Neural cell (in vitro differentiated cells): ENCODE data around the gene SFMBT1. TPM values are rescaled to one million over a fixed set of nuclear protein-coding genes. Genes with fewer than 3 reads are reported as not detected.

Experiments used
- H2AFZ ChIP-seq: fragments of 200-600, 300-800 bp; sonication (generic), shearing (Covaris generic); 2 replicates; pipeline ENCODE4 v1.6.0; 2014; ENCODE audit warnings: low read depth, mild to moderate bottlenecking, antibody characterized with exemption, low read length, moderate library complexity
- H3F3A ChIP-seq: fragments of 200-600 bp; shearing (Covaris generic); 2 replicates; pipeline ENCODE4 v1.6.1; 2016; ENCODE audit warnings: mild to moderate bottlenecking, moderate library complexity, mixed read lengths, antibody characterized with exemption, low read length; ENCODE audit not compliant: insufficient read depth, poor library complexity, severe bottlenecking
- H3K27ac ChIP-seq: fragments of 200-600, 300-800 bp; sonication (generic), shearing (Covaris generic); 2 replicates; pipeline ENCODE4 v1.5.1; 2014; ENCODE audit warnings: mild to moderate bottlenecking, low read length, moderate library complexity
- H3K27me3 ChIP-seq: fragments of 300-800, 200-600 bp; sonication (generic), shearing (Covaris generic); 2 replicates; pipeline ENCODE4 v1.6.0; 2014; ENCODE audit warnings: mild to moderate bottlenecking, low read depth, low read length, moderate library complexity; ENCODE audit not compliant: insufficient read depth
- H3K36me3 ChIP-seq: fragments of 300-800, 200-600 bp; sonication (generic), shearing (Covaris generic); 2 replicates; pipeline ENCODE4 v1.5.1; 2014; ENCODE audit warnings: mild to moderate bottlenecking, antibody characterized with exemption, low read length, moderate library complexity; ENCODE audit not compliant: insufficient read depth
- H3K4me2 ChIP-seq: fragments of 300-800, 200-600 bp; sonication (generic), shearing (Covaris generic); 2 replicates; pipeline ENCODE4 v1.6.0; 2014; ENCODE audit warnings: mild to moderate bottlenecking, low read length
- H3K4me3 ChIP-seq: fragments of 300-800, 200-600 bp; sonication (generic), shearing (Covaris generic); 2 replicates; pipeline ENCODE4 v1.5.1; 2014; ENCODE audit warnings: mild to moderate bottlenecking, low read length, moderate library complexity
- H3K79me2 ChIP-seq: fragments of 200-600 bp; shearing (Covaris generic); replicated peaks from 2 replicates; pipeline ENCODE4 v1.6.0; 2014; ENCODE audit warnings: mild to moderate bottlenecking, low read length, moderate library complexity; ENCODE audit not compliant: insufficient read depth
- H3K9ac ChIP-seq: fragments of 300-800, 200-600 bp; sonication (generic), shearing (Covaris generic); 2 replicates; pipeline ENCODE4 v1.6.1; 2016; ENCODE audit warnings: mild to moderate bottlenecking, low read length, mixed read lengths
- H3K9me2 ChIP-seq: fragments of 200-600 bp; shearing (Covaris generic); 2 replicates; pipeline ENCODE4 v1.6.1; 2016; ENCODE audit warnings: mild to moderate bottlenecking, low read length, mixed read lengths; ENCODE audit not compliant: insufficient read depth
- H3K9me3 ChIP-seq: fragments of 200-600, 300-800 bp; sonication (generic), shearing (Covaris generic); 2 replicates; pipeline ENCODE4 v1.6.1; 2016; ENCODE audit warnings: mild to moderate bottlenecking, mixed run types, low read length, moderate library complexity, mixed read lengths
- H4K20me1 ChIP-seq: fragments of 200-600 bp; shearing (Covaris generic); 2 replicates; pipeline ENCODE4 v1.6.1; 2016; ENCODE audit warnings: mild to moderate bottlenecking, mixed run types; ENCODE audit not compliant: insufficient read depth
- CTCF ChIP-seq: fragments of 450-650 bp; IDR thresholded peaks from 2 replicates; pipeline ENCODE4 v1.5.1; 2014; ENCODE audit warnings: antibody characterized with exemption, mild to moderate bottlenecking, moderate library complexity; ENCODE audit not compliant: poor library complexity, severe bottlenecking
- EP300 ChIP-seq: fragments of 450-650 bp; conservative IDR thresholded peaks from 2 replicates; pipeline ENCODE4 v1.6.1; 2014; ENCODE audit warnings: antibody characterized with exemption, mild to moderate bottlenecking, moderate library complexity; ENCODE audit not compliant: poor library complexity, severe bottlenecking
- EZH2 ChIP-seq: fragments of 200-600, 300-800 bp; shearing (Covaris generic), sonication (generic); IDR thresholded peaks from 2 replicates; pipeline ENCODE4 v1.6.1; 2014; ENCODE audit warnings: antibody characterized with exemption, low read length, borderline replicate concordance, mild to moderate bottlenecking; ENCODE audit not compliant: insufficient read depth, poor library complexity, severe bottlenecking
- MXI1 ChIP-seq: fragments of 450-650 bp; conservative IDR thresholded peaks from 2 replicates; pipeline ENCODE4 v1.6.1; 2014; ENCODE audit warnings: antibody characterized with exemption, mild to moderate bottlenecking; ENCODE audit not compliant: poor library complexity, severe bottlenecking
- POLR2AphosphoS5 ChIP-seq: IDR thresholded peaks from 2 replicates; pipeline ENCODE4 v1.6.1; 2012
- RAD21 ChIP-seq: fragments of 450-650 bp; conservative IDR thresholded peaks from 2 replicates; pipeline ENCODE4 v1.6.1; 2014; ENCODE audit warnings: antibody characterized with exemption, mild to moderate bottlenecking, moderate library complexity
- REST ChIP-seq: IDR thresholded peaks from 2 replicates; pipeline ENCODE4 v1.6.1; 2012; ENCODE audit warnings: borderline replicate concordance
- SMC3 ChIP-seq: fragments of 450-650 bp; conservative IDR thresholded peaks from 2 replicates; pipeline ENCODE4 v1.6.1; 2014; ENCODE audit warnings: antibody characterized with exemption, mild to moderate bottlenecking, moderate library complexity; ENCODE audit not compliant: poor library complexity
- TAF1 ChIP-seq: IDR thresholded peaks from 2 replicates; pipeline ENCODE4 v1.6.1; 2012; ENCODE audit warnings: low read depth
- polyA plus RNA-seq: library from polyadenylated mRNA; depleted of rRNA; stranded (reverse); fragments of >200 nt; gene quantifications from 2 replicates; pipeline ENCODE4 v1.2.3, GENCODE V29; 2014

Gene SFMBT1
- polyA plus RNA-seq, 1 donor from 2014 or later = 17.3 TPM

DNA sequence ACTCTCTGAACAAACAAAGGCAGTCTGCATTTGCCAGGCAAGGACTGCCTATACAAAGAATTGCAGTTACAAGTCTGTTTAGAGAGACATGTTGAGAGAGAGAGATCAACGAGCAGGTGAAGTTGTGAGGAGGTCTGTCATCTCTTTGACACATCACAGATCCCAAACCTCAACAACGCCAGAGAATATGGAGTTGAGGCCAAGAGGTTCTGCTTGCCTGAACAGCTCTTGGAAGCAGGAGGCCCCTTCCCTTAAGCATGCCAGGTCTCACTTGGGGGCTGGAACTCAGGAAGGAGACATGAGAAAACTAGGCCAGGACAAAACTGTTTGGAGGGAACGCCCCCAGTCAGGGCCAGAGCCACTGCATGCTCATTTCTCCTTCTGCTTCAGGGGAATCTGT lies 188.7 kb downstream of the SFMBT1 start:
- H3K27ac ChIP-seq = no peak overlapping the region
- no peak overlapping the region for H3K9ac ChIP-seq
- no peaks in the 10 kb centered on the region for H3K27me3 ChIP-seq
- H3K79me2 ChIP-seq = no peaks in the 10 kb centered on the region
- H4K20me1 ChIP-seq = no peaks in the 10 kb centered on the region
- H3K9me2 ChIP-seq = no peaks in the 10 kb centered on the region
- no peak overlapping the region for H3K4me3 ChIP-seq
- H3K4me2 ChIP-seq = no peak overlapping the region
- no peaks in the 10 kb centered on the region for H3F3A ChIP-seq
- H2AFZ ChIP-seq = no peak overlapping the region
- H3K9me3 ChIP-seq = no peaks in the 10 kb centered on the region
- TF ChIP-seq MXI1 (no peak), SMC3 (no peak), CTCF (no peak), POLR2AphosphoS5 (no peak)
- no peaks in the 10 kb centered on the region for H3K36me3 ChIP-seq

DNA sequence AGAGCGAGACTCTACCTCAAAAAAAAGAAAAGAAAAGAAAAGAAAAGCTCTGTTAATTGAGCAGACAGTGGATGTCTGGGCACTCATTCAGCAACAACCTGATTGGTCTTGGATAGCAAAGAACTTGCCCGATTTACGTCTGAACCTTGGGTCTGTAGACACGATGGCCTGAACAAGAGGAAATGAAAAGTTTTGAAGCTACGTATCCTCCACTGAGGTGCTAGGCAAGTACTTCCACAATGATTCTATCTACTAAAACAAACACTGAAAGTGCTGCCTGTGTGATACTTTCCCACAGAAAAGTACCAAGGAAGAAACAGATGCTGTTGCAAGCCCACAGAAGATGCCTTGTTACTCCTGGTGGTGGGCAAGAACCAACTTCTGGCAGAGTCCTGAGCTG lies 189.2 kb downstream of the SFMBT1 start:
- H3K4me3 ChIP-seq = no peak overlapping the region
- H2AFZ ChIP-seq = no peak overlapping the region
- H3K9me3 ChIP-seq = no peaks in the 10 kb centered on the region
- H3K4me2 ChIP-seq = no peak overlapping the region
- no peak overlapping the region for H3K9ac ChIP-seq
- H3K27me3 ChIP-seq = no peaks in the 10 kb centered on the region
- no peaks in the 10 kb centered on the region for H3K9me2 ChIP-seq
- H3K79me2 ChIP-seq = no peaks in the 10 kb centered on the region
- H3F3A ChIP-seq = no peaks in the 10 kb centered on the region
- H3K27ac ChIP-seq = no peak overlapping the region
- H3K36me3 ChIP-seq = no peaks in the 10 kb centered on the region
- no peaks in the 10 kb centered on the region for H4K20me1 ChIP-seq
- no peak for TF ChIP-seq EP300
- no peak for TF ChIP-seq SMC3
- TF ChIP-seq RAD21 = no peak
- TF ChIP-seq REST = no peak
- TF ChIP-seq TAF1 = no peak
- no peak for TF ChIP-seq MXI1
- TF ChIP-seq CTCF = no peak
- no peak for TF ChIP-seq POLR2AphosphoS5
- TF ChIP-seq EZH2 = no peak
